DOHH2 (cell line): ENCODE measurements around the gene NEUROG2.

Experiments used
- EZH2phosphoT487 ChIP-seq: fragments of 200-600 bp; sonication (generic); IDR thresholded peaks from 2 replicates; pipeline ENCODE4 v1.6.1; 2017; ENCODE audit warnings: borderline replicate concordance, mild to moderate bottlenecking, antibody characterized with exemption, low read length, moderate library complexity, mixed read lengths
- TF ChIP-seq, protein P1 (sequence below): fragments of 200-600 bp; sonication (generic); IDR thresholded peaks from one replicate; pipeline ENCODE4 v1.5.1; 2014; ENCODE audit warnings: antibody characterized with exemption, mild to moderate bottlenecking, low read depth, low read length; ENCODE audit not compliant: poor library complexity, severe bottlenecking

DNA sequence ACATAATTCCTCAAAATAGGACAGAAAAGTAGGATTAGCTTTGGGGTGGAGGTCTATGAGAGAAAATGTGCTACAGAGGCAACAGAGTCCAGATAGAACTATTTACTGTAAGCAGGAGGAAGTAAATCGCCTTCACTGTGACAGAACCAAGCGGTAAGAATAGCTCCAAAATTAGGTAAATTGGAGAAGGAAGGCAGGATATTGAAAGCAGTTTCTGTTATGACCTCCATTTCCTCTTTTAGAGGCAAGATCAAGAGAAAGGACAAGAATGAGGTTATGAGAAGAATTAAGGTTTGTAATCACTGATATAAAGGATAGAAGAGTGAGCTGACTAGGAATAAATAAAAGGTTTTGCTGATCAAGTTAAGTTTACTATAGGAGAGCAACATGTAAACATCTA is 44.1 kb upstream of the NEUROG2 start:
- TF ChIP-seq, protein P1, sequence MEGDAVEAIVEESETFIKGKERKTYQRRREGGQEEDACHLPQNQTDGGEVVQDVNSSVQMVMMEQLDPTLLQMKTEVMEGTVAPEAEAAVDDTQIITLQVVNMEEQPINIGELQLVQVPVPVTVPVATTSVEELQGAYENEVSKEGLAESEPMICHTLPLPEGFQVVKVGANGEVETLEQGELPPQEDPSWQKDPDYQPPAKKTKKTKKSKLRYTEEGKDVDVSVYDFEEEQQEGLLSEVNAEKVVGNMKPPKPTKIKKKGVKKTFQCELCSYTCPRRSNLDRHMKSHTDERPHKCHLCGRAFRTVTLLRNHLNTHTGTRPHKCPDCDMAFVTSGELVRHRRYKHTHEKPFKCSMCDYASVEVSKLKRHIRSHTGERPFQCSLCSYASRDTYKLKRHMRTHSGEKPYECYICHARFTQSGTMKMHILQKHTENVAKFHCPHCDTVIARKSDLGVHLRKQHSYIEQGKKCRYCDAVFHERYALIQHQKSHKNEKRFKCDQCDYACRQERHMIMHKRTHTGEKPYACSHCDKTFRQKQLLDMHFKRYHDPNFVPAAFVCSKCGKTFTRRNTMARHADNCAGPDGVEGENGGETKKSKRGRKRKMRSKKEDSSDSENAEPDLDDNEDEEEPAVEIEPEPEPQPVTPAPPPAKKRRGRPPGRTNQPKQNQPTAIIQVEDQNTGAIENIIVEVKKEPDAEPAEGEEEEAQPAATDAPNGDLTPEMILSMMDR, result no peak
- TF ChIP-seq EZH2phosphoT487, result no peak
